HK-2 (cell line): ENCODE results near the gene SEMA6B.
"Not testable (repeated sequence)": the region's sequence is repeated elsewhere in the genome, so short reads cannot be mapped to it uniquely, and the experiment has no call there.

ENCODE experiments used
- DNase-seq: peaks from one replicate; pipeline ENCODE4 v3.0.0-alpha.2; 2018; ENCODE audit not compliant: unreplicated experiment

SEMA6B gene

GRCh38 chr19:4528843-4529242, 30.6 kb downstream of the SEMA6B start:
- no peak for DNase-seq

DNA sequence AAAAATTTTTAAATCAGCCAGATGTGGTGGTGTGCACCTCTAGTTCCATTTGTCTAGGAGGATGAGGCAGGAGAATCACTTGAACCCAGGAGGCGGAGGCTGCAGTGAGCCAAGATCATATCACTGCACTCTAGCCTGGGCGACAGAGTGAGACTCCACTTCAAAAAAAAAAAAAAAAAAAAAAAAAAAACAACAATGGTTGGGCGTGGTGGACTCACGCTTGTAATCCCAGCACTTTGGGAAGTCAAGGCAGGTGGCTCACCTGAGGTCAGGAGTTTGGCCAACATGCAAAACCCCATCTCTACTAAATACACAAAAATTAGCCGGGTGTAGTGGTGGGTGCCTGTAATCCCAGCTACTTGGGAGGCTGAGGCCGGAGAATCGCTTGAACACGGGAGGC, 32.1 kb downstream of the SEMA6B start:
- DNase-seq = not testable (repeated sequence)

- DNase-seq = no peak
Measured at GRCh38 chr19:4525563-4526002, 33.9 kb downstream of the SEMA6B start.

GRCh38 chr19:4524808-4525562, 34.5 kb downstream of the SEMA6B start:
- DNase-seq = peak; percentile 55

- DNase-seq = peak; percentile 51
Measured at GRCh38 chr19:4523306-4524110, 36.0 kb downstream of the SEMA6B start.

DNA sequence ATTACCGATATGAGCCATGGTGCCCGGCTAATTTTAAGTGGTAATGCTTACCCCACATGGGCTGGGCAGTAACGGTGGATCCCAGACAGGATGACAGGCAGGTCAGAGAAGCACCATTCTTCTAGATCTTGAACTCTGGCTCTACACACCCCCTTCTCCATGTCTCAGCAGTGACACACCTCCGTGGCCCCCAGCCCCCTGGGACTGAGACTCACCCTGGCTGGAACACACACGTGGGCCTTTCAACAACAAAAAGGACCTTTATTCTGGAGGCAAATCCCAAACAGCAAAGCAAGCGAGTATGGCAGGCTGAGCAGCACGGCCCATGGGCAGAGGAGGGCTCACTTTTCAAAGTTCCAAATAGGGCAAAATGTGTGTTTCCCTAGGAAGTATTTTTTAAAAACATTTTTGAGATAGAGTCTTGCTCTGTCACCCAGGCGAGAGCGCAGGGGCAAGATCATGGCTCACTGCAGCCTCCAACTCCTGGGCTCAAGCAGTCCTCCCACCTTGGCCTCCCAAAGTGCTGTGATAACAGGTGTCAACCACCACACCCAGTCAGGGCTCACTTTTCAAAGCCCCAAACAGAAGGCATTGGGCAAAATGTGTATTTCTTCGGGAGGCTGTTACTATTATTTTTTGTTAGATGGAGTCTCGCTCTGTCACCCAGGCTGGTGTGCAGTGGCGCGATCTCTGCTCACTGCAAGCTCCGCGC, 37.0 kb downstream of the SEMA6B start:
- DNase-seq = no peak

- DNase-seq = no peak
Measured at GRCh38 chr19:4521888-4522242, 37.6 kb downstream of the SEMA6B start.

DNA sequence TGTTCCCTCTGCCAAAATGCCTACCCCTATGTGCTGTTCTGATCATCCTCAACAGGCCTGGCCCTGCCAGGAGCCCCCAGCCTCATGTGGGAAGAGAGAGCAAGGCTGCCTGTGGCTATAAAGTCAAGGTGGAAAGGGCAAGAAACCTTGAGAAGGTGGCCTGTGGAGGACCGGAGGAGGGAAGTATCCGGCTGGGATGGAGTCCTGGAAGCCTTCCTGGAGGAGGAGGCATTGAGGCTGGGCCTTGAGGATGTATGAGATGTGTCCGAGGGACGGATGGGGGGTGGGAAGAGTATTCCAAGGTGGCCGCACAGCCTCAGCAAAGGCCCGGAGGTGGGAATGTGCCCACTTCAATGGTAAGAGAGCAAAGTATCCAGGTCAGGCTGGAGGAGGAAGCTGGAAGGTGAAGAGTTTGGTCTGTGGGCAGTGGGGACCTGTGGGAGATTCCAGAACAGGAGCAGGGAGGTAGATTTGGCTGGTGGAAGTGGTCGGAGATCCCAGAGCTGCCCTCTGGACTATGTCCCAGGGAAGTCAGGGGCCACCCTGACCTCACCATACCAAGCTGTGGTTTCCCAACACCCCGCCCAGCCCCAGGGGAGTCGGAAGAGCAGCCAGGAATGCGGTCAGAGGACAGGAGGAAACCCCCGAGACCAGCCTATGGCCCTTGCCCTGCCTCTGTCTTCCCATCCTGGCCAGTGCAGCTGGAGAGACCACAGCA, 38.2 kb downstream of the SEMA6B start:
- peak; percentile 36 for DNase-seq

- no peak for DNase-seq
Measured at GRCh38 chr19:4519521-4520277, 39.8 kb downstream of the SEMA6B start.

DNA sequence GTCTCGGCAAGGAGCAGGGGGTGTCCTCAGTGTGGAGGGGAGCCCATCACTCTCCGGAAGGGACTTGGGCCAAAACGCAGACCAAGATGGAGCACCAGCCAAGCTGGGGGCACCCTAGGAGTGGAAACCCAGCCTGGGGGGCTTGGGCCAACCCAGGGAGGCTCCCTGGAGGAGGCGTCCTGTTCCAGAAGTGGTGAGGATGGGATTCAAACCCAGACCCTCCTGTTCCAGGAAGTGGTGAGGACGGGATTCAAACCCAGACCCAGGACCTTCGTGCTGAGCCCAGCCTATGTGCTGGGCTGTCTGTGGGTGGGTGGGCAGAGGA, 40.4 kb downstream of the SEMA6B start:
- DNase-seq = no peak

DNA sequence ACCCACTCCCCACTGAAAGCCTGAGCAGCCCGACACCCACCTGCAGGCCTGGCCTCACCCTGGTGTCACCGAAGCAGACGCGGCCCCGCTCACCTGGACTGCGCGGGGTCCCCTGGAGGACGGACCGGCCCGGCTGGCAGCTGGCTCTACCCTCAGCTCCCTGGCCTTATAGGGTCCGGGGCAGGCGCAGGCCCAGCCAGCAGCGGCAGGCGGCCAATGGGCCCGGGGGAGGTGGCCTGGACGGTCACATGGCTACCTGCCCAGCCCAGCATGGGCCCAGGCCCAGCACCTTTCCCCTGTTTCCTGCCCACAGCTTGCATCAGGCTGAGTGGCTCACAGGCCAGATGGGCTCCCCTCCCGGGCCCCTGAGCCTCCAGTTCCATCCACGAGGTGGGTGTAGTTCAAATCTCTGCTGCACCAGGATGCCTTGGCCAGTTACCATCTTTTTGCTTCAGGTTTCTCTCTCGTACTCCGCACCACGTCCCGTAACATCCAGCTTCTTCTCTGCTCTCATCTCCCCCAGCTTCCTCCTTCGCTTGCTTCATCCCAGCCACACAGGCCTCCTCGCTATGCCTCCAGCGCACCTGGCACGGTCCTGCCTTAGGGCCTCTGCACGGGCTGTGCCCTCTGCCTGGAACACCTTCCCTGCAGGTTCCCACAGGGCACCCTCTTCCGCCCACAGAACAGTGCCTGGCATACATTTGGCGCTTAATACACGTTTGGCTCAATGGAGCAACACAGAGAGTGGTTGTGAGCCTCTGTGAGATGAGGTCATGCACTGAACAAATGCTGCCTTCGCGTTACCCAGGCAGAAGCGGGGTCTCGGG, 40.9 kb downstream of the SEMA6B start, which contains the start of gene PLIN4:
TSS of gene PLIN4 (minus strand) at position 142 of the 827 bp plus-strand sequence. CDS start 214 bp downstream, outside the sequence.
- DNase-seq = peak; percentile 36

- DNase-seq = no peak
Measured at GRCh38 chr19:4517451-4518057, 41.9 kb downstream of the SEMA6B start.

DNA sequence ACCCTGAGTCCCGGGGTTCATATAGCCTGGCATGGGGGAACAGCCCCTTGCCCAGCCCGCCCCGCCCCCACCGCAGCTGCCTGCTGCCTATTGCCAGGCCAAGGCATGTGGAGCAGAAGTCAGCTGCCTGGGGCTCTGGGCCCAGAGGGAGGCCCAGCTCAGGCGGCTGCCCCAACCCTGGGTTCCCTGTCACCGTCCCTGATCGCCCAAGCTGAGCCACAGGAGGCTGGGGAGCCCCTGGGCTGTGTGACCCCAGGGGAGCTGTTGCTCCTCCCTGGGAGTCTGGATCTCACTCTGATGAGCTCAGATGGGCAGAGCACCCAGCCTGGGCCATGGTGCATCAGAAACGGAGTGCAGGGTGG, 42.6 kb downstream of the SEMA6B start:
- DNase-seq = no peak

DNA sequence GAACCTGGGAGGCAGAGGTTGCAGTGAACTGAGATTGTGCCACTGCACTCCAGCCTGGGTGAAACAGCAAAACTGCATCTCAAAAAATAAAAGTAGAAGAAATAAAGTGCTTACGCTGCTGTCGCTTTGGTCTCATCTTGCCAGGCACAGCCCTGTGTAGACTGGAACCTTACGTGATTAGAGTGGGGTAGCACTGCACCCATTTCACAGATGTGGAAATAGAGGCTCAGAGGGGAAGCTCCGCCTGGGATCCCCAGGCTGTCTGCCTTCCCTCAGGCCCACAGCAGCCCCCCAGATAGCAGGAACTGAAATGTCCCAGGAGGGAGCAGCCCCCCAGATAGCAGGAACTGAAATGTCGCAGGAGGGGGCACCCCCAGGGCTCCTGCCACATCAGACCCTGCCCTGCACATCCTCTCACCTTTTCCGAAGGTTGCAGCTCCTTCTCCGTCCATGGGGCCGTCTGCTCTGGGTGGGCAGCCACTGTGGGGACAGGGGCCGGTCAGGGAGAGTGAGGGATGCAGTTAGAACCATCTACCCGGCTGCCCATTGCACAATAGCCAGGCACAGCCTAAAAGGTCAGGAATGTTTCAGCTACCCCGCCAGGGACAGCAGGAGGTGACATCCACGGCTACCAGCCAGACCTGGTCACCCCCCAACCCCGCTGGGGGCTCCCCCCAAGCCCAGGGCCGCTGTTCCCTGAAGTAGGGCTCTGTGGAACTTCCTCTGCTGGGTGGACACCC, 43.1 kb downstream of the SEMA6B start:
- DNase-seq = no peak

GRCh38 chr19:4515732-4516131, 43.8 kb downstream of the SEMA6B start:
- DNase-seq = no peak

DNA sequence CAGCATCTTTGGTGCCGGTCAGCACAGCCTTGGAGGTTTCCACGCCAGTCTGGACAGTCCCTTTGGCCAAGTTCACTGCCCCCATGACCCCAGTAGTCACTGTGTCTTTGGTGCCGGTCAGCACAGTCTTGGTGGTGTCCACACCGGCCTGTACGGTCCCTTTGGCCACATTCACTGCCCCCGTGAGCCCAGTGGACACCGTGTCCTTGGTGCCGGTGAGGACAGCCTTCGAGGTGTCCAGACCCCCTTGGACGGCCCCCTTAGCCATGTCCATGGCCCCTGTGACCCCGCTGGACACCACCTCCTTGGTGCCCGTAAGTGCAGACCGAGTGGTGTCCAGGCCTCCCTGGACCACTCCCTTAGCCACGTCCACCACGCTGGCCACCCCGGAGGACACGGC, 46.2 kb downstream of the SEMA6B start:
- DNase-seq = no peak

- DNase-seq = no peak
Measured at GRCh38 chr19:4512070-4512469, 47.4 kb downstream of the SEMA6B start.

- no peak for DNase-seq
Measured at GRCh38 chr19:4511300-4512054, 48.0 kb downstream of the SEMA6B start.
